Thoracic aorta (tissue), 2 donors: ENCODE results near the gene MOSPD2. TPM values are rescaled to one million over a fixed set of nuclear protein-coding genes. Genes with fewer than 3 reads are reported as not detected.
A peak's percentile ranks its signal among the peaks of the same experiment; 100 is the strongest.

Experiments
- ATAC-seq: fragments of 150-250 bp; one replicate; pipeline ENCODE4 v1.8.0; 2017; ENCODE audit warnings: low read depth; ENCODE audit not compliant: insufficient number of reproducible peaks, low FRiP score
- DNase-seq: peaks from one replicate; pipeline ENCODE4 v3.0.0-alpha.2; 2020; ENCODE audit warnings: low spot score
- H3K27ac ChIP-seq, 2 donors: fragments of 200-600 bp; sonication (generic); 1 replicate in 1 of 2; 2 replicates in 1 of 2; pipeline ENCODE4 v1.5.1; 2016; ENCODE audit warnings: mild to moderate bottlenecking in 2 of 2, moderate library complexity in 2 of 2
- H3K27me3 ChIP-seq: fragments of 200-600 bp; sonication (generic); replicated peaks from 2 replicates; pipeline ENCODE4 v1.6.0; 2016; ENCODE audit warnings: mild to moderate bottlenecking; ENCODE audit not compliant: insufficient read depth
- H3K36me3 ChIP-seq: fragments of 200-600 bp; sonication (generic); one replicate; pipeline ENCODE4 v1.5.1; 2016
- H3K4me1 ChIP-seq, 2 donors: fragments of 200-600 bp; sonication (generic); 1 replicate in 1 of 2; 2 replicates in 1 of 2; pipeline versions ENCODE4 v1.5.1 to v1.6.0; 2016; ENCODE audit warnings: low read depth in 2 of 2, mild to moderate bottlenecking in 1 of 2; ENCODE audit not compliant: control insufficient read depth in 1 of 2
- H3K4me3 ChIP-seq: fragments of 200-600 bp; sonication (generic); 2 replicates; pipeline ENCODE4 v1.5.1; 2016; ENCODE audit warnings: mild to moderate bottlenecking
- H3K9me3 ChIP-seq: fragments of 200-600 bp; sonication (generic); 2 replicates; pipeline ENCODE4 v1.5.1; 2016
- total RNA-seq, 2 donors: library from RNA; depleted of rRNA; stranded (reverse); fragments of >200 nt; gene quantifications; one replicate each; pipeline versions ENCODE4 v1.1.0 to v1.2.3, GENCODE V29; 2016
- TF ChIP-seq, protein P1 (sequence below): fragments of 200-600 bp; sonication (generic); IDR thresholded peaks from one replicate; pipeline ENCODE4 v1.5.1; 2019; ENCODE audit warnings: antibody characterized with exemption

The MOSPD2 gene
- total RNA-seq, 2 donors from 2014 or later: 19.4 to 55.5 TPM

DNA sequence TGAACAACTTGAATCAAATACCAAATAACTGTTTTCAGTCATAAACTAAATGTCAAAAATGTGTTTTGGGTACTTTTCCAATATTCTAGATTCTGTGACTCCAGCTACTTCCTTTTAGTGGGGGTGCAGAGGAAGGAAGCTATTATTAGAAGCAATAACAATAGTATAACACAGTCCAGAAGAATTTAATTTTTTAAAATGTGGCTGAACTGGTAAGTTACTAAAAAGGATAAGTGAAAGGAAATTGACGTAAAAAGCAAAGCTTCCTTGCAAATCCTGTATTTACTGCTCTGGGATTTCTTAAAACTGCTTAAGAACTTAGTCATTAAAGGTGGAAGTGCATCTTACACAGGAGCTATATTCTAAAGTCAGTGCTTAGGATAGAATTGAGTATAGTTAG, 53.2 kb downstream of the MOSPD2 start:
- TF ChIP-seq, protein P1, sequence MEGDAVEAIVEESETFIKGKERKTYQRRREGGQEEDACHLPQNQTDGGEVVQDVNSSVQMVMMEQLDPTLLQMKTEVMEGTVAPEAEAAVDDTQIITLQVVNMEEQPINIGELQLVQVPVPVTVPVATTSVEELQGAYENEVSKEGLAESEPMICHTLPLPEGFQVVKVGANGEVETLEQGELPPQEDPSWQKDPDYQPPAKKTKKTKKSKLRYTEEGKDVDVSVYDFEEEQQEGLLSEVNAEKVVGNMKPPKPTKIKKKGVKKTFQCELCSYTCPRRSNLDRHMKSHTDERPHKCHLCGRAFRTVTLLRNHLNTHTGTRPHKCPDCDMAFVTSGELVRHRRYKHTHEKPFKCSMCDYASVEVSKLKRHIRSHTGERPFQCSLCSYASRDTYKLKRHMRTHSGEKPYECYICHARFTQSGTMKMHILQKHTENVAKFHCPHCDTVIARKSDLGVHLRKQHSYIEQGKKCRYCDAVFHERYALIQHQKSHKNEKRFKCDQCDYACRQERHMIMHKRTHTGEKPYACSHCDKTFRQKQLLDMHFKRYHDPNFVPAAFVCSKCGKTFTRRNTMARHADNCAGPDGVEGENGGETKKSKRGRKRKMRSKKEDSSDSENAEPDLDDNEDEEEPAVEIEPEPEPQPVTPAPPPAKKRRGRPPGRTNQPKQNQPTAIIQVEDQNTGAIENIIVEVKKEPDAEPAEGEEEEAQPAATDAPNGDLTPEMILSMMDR: no peak
- ATAC-seq: no peak
- H3K4me1 ChIP-seq: peaks cover 0 to 6% of the 10 kb centered on the region in 2 donors

DNA sequence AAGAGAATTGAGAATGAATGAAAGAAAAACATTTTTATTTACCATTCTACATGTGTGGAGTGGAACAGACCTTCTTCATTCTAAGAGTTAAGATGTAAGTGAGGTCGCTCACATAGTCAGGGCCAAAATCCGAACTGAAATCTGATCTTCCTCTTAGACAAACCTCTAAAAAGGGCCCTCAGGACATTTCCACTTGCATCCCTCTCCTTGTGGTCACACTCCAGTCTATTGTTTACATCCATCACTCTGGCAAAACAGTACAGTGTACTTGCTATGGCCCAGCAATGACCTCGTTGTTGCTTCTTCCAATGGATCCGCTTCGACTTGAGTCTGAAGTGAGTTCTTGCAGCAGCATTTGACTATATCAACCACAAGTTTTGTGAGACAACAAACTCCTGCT, 54.2 kb downstream of the MOSPD2 start:
- DNase-seq (no peak), ATAC-seq (no peak)
- H3K9me3 ChIP-seq: no peaks in the 10 kb centered on the region
- no peaks in the 10 kb centered on the region for H3K36me3 ChIP-seq
- H3K4me1 ChIP-seq: peaks cover 0 to 6% of the 10 kb centered on the region in 2 donors
- TF ChIP-seq, protein P1: no peak
- H3K27ac ChIP-seq: peak overlapping the region in 1 of 2 donors; percentile 49
- no peak overlapping the region for H3K4me3 ChIP-seq
- no peaks in the 10 kb centered on the region for H3K27me3 ChIP-seq

More for the DNA sequence above, 53.2 kb downstream of the MOSPD2 start:
- Histone ChIP-seq H3K27me3 (no peaks in the 10 kb centered on the region), H3K36me3 (no peaks in the 10 kb centered on the region), H3K4me3 (peak overlapping the region; percentile 33), H3K9me3 (no peaks in the 10 kb centered on the region), H3K27ac (peak overlapping the region in 1 of 2 donors; percentile 49)
- DNase-seq: no peak

DNA sequence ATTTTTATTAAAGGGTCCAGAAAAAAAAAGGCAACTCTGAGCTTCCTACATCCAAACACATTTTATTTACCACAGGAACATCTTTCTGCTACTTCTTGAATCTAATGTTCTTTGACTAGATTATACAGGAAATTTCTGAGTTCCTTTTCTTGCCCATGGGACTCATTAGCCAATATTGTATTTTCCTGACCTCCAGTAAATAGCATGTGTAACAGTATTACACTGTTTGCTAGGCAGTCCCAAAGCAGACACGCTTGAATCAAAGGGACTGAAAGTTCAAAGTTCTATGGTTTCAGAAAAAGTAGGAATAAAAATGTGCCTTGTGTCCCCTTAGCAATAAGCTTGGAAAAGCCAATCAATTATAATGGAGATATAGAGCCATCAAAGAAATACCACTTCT, 57.4 kb downstream of the MOSPD2 start:
- Histone ChIP-seq H3K9me3 (no peaks in the 10 kb centered on the region), H3K27ac (no peak overlapping the region), H3K4me1 (peaks cover 0 to 6% of the 10 kb centered on the region in 2 donors), H3K27me3 (no peaks in the 10 kb centered on the region), H3K4me3 (no peak overlapping the region), H3K36me3 (no peaks in the 10 kb centered on the region)
- ATAC-seq (no peak), DNase-seq (no peak)
- TF ChIP-seq, protein P1: no peak

DNA sequence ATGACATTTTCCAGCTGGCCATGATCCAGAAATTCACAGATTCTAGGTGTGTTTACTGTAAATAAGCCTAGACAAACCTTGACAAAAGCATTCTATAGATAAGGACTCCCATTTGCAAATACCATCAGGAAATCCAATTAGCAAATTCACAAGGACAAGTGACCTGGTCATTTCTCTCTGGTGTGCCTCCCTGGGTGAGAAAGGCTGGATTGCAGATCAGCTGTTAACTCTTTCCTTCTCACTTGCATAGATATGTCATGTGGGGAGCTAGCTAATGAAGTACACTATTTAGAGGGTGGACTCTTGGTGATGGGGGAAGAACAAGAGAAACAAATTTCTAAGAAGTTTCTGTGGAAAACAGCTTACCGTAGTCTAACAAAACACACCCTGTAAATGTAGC, 58.9 kb downstream of the MOSPD2 start:
- ATAC-seq (no peak), DNase-seq (no peak)
- H3K36me3 ChIP-seq: no peaks in the 10 kb centered on the region
- no peaks in the 10 kb centered on the region for H3K4me1 ChIP-seq
- H3K27ac ChIP-seq: no peak overlapping the region
- H3K9me3 ChIP-seq: no peaks in the 10 kb centered on the region
- H3K27me3 ChIP-seq: no peaks in the 10 kb centered on the region
- H3K4me3 ChIP-seq: no peak overlapping the region
- TF ChIP-seq, protein P1: no peak

DNA sequence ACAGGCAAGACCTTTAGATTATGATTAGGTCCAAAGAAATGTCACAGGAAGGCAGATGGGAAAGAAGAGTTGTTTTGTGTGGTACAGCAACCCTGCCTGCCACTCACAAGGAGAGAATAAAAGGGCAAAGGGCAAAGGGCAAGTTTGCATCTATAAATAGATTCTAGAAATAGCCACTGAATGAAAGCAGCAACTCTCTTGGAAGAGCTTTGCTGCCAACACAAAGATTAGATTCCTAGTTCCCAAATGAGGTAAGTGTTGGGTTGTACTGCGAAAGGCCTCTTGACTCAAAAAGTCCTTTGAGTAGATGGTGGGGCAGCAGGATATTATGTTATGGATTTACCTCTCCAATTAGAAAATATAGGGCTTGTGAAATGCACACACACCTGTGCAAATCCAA, 61.2 kb downstream of the MOSPD2 start:
- Histone ChIP-seq H3K9me3 (no peaks in the 10 kb centered on the region), H3K4me1 (no peaks in the 10 kb centered on the region), H3K27ac (peak overlapping the region in 1 of 2 donors; percentile 30), H3K4me3 (no peak overlapping the region), H3K27me3 (no peaks in the 10 kb centered on the region), H3K36me3 (no peaks in the 10 kb centered on the region)
- TF ChIP-seq, protein P1: no peak
- no peak for DNase-seq
- ATAC-seq: no peak
